ENCODE measurements around the gene RAB23. TPM values are rescaled to one million over a fixed set of nuclear protein-coding genes. Genes with fewer than 3 reads are reported as not detected.
"Not testable (repeated sequence)": the region's sequence is repeated elsewhere in the genome, so short reads cannot be mapped to it uniquely, and the experiment has no call there.

RAB23 gene
- total and polyA plus RNA-seq, 2 donors (not counting 1 experiment from before 2014, with no cell fraction given): 0.12 to 0.94 TPM

GRCh38 chr6:57246307-57246706 is 24.2 kb upstream of the RAB23 start:
- Mint-ChIP-seq H3K27me3 (peaks cover 4% of the 10 kb centered on the region), H3K9me3 (ENCODE audit: insufficient read depth) (no peaks in the 10 kb centered on the region), H3K4me3 (no peak overlapping the region), H3K4me1 (no peaks in the 10 kb centered on the region), H3K27ac (no peak overlapping the region)
- no peak for DNase-seq
- no peak overlapping the region for H3K27ac ChIP-seq (ENCODE audit: low read length in 2 of 2)
- CTCF ChIA-PET: interaction anchor here (0.8 to 1.0 kb wide), 2 partner anchors 13 to 20 kb away, joined by 3 read pairs; no protein-coding TSS in a partner anchor
- intact Hi-C loops (cut with micrococcal nuclease): no loop called here
- TF ChIP-seq EZH2 (IDR thresholded peaks at IDR 0.05; ENCODE audit: borderline replicate concordance, insufficient read depth, low read depth, low read length, poor library complexity, severe bottlenecking): no peak
- TF ChIP-seq, protein P1, sequence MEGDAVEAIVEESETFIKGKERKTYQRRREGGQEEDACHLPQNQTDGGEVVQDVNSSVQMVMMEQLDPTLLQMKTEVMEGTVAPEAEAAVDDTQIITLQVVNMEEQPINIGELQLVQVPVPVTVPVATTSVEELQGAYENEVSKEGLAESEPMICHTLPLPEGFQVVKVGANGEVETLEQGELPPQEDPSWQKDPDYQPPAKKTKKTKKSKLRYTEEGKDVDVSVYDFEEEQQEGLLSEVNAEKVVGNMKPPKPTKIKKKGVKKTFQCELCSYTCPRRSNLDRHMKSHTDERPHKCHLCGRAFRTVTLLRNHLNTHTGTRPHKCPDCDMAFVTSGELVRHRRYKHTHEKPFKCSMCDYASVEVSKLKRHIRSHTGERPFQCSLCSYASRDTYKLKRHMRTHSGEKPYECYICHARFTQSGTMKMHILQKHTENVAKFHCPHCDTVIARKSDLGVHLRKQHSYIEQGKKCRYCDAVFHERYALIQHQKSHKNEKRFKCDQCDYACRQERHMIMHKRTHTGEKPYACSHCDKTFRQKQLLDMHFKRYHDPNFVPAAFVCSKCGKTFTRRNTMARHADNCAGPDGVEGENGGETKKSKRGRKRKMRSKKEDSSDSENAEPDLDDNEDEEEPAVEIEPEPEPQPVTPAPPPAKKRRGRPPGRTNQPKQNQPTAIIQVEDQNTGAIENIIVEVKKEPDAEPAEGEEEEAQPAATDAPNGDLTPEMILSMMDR (IDR thresholded peaks at IDR 0.05): no peak
- H3K79me2 ChIP-seq (ENCODE audit: control insufficient read depth, insufficient read depth, low read length): no peaks in the 10 kb centered on the region
- H2AFZ ChIP-seq (ENCODE audit: insufficient read depth, low read depth, low read length, poor library complexity, severe bottlenecking): peak overlapping the region; percentile 14
- no peaks in the 10 kb centered on the region for H3K4me1 ChIP-seq (ENCODE audit: control insufficient read depth in 2 of 2, insufficient read depth in 2 of 2, low read length in 2 of 2)
- no peak overlapping the region for H3K9ac ChIP-seq (ENCODE audit: low read length)
- no peak overlapping the region for H3K4me2 ChIP-seq (replicated peaks; ENCODE audit: low read depth, low read length, poor library complexity, severe bottlenecking)
- ATAC-seq (ENCODE audit: low read depth): no peak
- H4K20me1 ChIP-seq (ENCODE audit: control insufficient read depth, insufficient read depth, low read length, poor library complexity, severe bottlenecking): no peaks in the 10 kb centered on the region
- WGBS (ENCODE audit: insufficient coverage): 73% methylated on average over 1 of the region's 6 CpGs
- no peaks in the 10 kb centered on the region for H3K27me3 ChIP-seq (replicated peaks in 1 of 4; ENCODE audit: control extremely low read depth in 1 of 4, control insufficient read depth in 3 of 4, insufficient read depth in 4 of 4, low read length in 3 of 4)
- POLR2A ChIA-PET: no interaction called here
- H3K9me3 ChIP-seq (ENCODE audit: control extremely low read depth in 1 of 3, control insufficient read depth in 2 of 3, insufficient read depth in 1 of 3, low read length in 2 of 3): no peaks in the 10 kb centered on the region
- H3K36me3 ChIP-seq (replicated peaks in 1 of 2; ENCODE audit: control extremely low read depth in 1 of 2, control insufficient read depth in 1 of 2, extremely low read depth in 1 of 2, insufficient read depth in 2 of 2, low read length in 1 of 2): no peaks in the 10 kb centered on the region
- no peak overlapping the region for H3K4me3 ChIP-seq (ENCODE audit: control extremely low read depth in 1 of 5, extremely low read depth in 1 of 5, insufficient read depth in 1 of 5, low read depth in 2 of 5, low read length in 4 of 5)

DNA sequence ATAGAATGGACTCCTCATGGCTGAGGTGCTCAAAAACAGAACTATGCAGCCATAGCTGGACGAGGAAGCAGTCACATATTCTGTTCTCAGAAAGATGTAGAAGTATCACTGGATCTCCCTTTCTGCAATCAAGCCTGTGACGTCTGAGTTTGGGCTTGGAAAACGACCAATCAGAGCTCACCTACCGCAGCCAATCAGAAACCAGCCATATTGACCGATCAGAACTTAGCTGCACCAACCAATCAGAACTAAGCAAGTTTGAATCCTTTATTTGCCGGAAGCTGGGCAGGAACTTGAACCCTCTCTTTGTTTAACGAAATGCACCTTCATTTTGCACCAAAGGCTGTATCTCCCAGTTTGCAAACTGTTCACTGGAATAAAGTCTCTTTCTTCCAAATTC is 21.8 kb upstream of the RAB23 start:
- H3K9ac ChIP-seq (ENCODE audit: low read length): no peak overlapping the region
- Mint-ChIP-seq H3K4me3 (no peak overlapping the region), H3K27ac (no peak overlapping the region), H3K4me1 (no peaks in the 10 kb centered on the region), H3K9me3 (ENCODE audit: insufficient read depth) (no peaks in the 10 kb centered on the region), H3K27me3 (peaks cover 9% of the 10 kb centered on the region)
- no peaks in the 10 kb centered on the region for H3K36me3 ChIP-seq (replicated peaks in 1 of 2; ENCODE audit: control extremely low read depth in 1 of 2, control insufficient read depth in 1 of 2, extremely low read depth in 1 of 2, insufficient read depth in 2 of 2, low read length in 1 of 2)
- H2AFZ ChIP-seq (ENCODE audit: insufficient read depth, low read depth, low read length, poor library complexity, severe bottlenecking): no peak overlapping the region
- 90% methylated on average over 6 of the region's 7 CpGs for WGBS (ENCODE audit: insufficient coverage)
- CTCF ChIA-PET: no interaction called here
- no peaks in the 10 kb centered on the region for H3K9me3 ChIP-seq (ENCODE audit: control extremely low read depth in 1 of 3, control insufficient read depth in 2 of 3, insufficient read depth in 1 of 3, low read length in 2 of 3)
- no peak overlapping the region for H3K27ac ChIP-seq (ENCODE audit: low read length in 2 of 2)
- POLR2A ChIA-PET: no interaction called here
- H3K4me3 ChIP-seq (ENCODE audit: control extremely low read depth in 1 of 5, extremely low read depth in 1 of 5, insufficient read depth in 1 of 5, low read depth in 2 of 5, low read length in 4 of 5): no peak overlapping the region
- H3K4me2 ChIP-seq (replicated peaks; ENCODE audit: low read depth, low read length, poor library complexity, severe bottlenecking): no peak overlapping the region
- ATAC-seq (ENCODE audit: low read depth) (no peak), DNase-seq (no peak)
- H3K4me1 ChIP-seq (ENCODE audit: control insufficient read depth in 2 of 2, insufficient read depth in 2 of 2, low read length in 2 of 2): no peaks in the 10 kb centered on the region
- no peaks in the 10 kb centered on the region for H3K79me2 ChIP-seq (ENCODE audit: control insufficient read depth, insufficient read depth, low read length)
- intact Hi-C loops (cut with micrococcal nuclease): no loop called here
- TF ChIP-seq, protein P1 (IDR thresholded peaks at IDR 0.05): no peak
- no peak for TF ChIP-seq EZH2 (IDR thresholded peaks at IDR 0.05; ENCODE audit: borderline replicate concordance, insufficient read depth, low read depth, low read length, poor library complexity, severe bottlenecking)
- H3K27me3 ChIP-seq (replicated peaks in 1 of 4; ENCODE audit: control extremely low read depth in 1 of 4, control insufficient read depth in 3 of 4, insufficient read depth in 4 of 4, low read length in 3 of 4): no peaks in the 10 kb centered on the region
- H4K20me1 ChIP-seq (ENCODE audit: control insufficient read depth, insufficient read depth, low read length, poor library complexity, severe bottlenecking): no peaks in the 10 kb centered on the region

DNA sequence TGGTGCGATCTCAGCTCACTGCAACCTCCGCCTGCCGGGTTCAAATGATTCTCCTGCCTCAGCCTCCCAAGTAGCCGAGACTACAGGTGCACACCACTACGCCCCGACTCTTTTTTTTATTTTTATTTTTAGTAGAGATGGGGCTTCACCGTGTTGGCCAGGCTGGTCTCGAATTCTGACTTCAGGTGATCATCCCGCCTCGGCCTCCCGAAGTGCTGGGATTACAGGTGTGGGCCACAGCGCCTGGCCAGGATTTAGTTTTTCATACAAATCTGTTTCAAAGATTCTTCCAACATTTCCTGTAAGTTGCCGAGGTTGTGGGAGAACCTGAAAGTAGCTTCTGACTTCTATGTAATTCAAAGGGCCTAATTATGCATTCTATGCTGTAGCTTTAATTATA is 21.4 kb upstream of the RAB23 start:
- H3K4me1 Mint-ChIP-seq; H2AFZ ChIP-seq (ENCODE audit: insufficient read depth, low read depth, low read length, poor library complexity, severe bottlenecking); H3K4me3 ChIP-seq (ENCODE audit: control extremely low read depth in 1 of 5, extremely low read depth in 1 of 5, insufficient read depth in 1 of 5, low read depth in 2 of 5, low read length in 4 of 5); CTCF ChIA-PET; H3K4me2 ChIP-seq (replicated peaks; ENCODE audit: low read depth, low read length, poor library complexity, severe bottlenecking); H3K79me2 ChIP-seq (ENCODE audit: control insufficient read depth, insufficient read depth, low read length); H3K9me3 ChIP-seq (ENCODE audit: control extremely low read depth in 1 of 3, control insufficient read depth in 2 of 3, insufficient read depth in 1 of 3, low read length in 2 of 3); ATAC-seq (ENCODE audit: low read depth); H3K4me3 Mint-ChIP-seq; H4K20me1 ChIP-seq (ENCODE audit: control insufficient read depth, insufficient read depth, low read length, poor library complexity, severe bottlenecking); intact Hi-C loops (cut with micrococcal nuclease); H3K4me1 ChIP-seq (ENCODE audit: control insufficient read depth in 2 of 2, insufficient read depth in 2 of 2, low read length in 2 of 2); H3K27ac Mint-ChIP-seq; H3K36me3 ChIP-seq (replicated peaks in 1 of 2; ENCODE audit: control extremely low read depth in 1 of 2, control insufficient read depth in 1 of 2, extremely low read depth in 1 of 2, insufficient read depth in 2 of 2, low read length in 1 of 2); H3K27ac ChIP-seq (ENCODE audit: low read length in 2 of 2); H3K27me3 ChIP-seq (replicated peaks in 1 of 4; ENCODE audit: control extremely low read depth in 1 of 4, control insufficient read depth in 3 of 4, insufficient read depth in 4 of 4, low read length in 3 of 4); H3K9ac ChIP-seq (ENCODE audit: low read length); DNase-seq; POLR2A ChIA-PET; H3K9me3 Mint-ChIP-seq (ENCODE audit: insufficient read depth): not testable (repeated sequence)
- WGBS (ENCODE audit: insufficient coverage): 96% methylated on average over 10 of the region's 13 CpGs
- H3K27me3 Mint-ChIP-seq: peaks cover 10% of the 10 kb centered on the region
